HG03045 (cell line): ENCODE measurements around the gene IQUB.
"Not testable (repeated sequence)": the region's sequence is repeated elsewhere in the genome, so short reads cannot be mapped to it uniquely, and the experiment has no call there.

Experiments
- ATAC-seq: cut with Tn5 transposase; IDR thresholded peaks from one replicate; pipeline ENCODE4 v1.9.1; 2021; ENCODE audit warnings: mild to moderate bottlenecking, moderate library complexity; ENCODE audit not compliant: unreplicated experiment

Gene IQUB

DNA sequence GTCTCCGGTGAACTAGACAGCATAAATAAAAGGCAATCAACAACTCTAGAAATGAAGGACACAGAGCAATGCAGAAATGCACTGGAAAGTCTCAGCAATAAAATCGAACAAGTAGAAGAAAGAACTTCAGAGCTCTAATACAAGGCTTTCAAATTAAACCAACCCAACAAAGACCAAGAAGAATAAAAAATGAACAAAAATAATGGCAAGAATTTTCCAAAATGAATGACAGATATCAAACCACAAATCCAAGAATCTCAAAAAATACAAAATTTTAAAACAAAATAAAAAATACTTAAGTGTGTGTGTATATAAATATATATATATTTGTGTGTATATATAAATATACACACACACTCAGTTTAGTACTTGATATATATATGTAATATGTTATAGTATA lies 110.8 kb downstream of the IQUB start:
- no peak for ATAC-seq

DNA sequence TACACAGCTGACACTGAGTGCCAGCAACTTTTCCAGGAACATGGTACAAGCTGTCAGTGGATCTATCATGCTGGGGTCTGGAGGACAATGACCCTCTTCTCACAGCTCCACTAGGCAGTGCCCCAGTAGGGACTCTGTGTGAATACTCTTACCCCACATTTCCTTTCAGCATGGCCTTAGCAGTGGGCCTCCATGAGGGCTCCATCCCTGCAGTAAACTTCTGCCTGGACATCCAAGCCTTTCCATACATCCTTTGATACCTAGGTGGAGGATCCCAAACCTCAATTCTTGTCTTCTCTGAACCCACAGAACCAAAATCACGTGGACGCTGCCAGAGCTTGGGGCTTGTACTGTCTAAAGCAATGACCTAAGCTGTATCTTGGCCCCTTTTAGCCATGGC lies 116.8 kb downstream of the IQUB start:
- ATAC-seq: no peak

DNA sequence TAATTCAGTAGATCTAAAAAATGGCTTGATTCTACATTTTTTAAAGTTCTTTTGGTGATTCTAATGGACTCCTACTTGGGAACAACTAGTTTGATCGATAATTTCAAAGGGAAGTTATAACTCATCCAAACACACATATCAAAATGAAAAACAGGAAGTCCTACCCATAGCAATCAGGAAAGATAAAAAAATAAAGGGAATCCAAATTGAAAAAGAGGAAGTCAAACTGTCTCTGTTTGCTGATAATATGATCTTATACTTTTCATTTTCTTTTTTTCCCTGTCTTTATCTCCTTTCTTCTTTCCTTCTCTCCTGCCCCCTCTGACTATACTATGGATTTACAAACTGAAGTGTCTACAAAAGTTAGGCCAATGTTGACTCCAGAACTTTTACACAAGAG lies 118.8 kb downstream of the IQUB start:
- no peak for ATAC-seq

DNA sequence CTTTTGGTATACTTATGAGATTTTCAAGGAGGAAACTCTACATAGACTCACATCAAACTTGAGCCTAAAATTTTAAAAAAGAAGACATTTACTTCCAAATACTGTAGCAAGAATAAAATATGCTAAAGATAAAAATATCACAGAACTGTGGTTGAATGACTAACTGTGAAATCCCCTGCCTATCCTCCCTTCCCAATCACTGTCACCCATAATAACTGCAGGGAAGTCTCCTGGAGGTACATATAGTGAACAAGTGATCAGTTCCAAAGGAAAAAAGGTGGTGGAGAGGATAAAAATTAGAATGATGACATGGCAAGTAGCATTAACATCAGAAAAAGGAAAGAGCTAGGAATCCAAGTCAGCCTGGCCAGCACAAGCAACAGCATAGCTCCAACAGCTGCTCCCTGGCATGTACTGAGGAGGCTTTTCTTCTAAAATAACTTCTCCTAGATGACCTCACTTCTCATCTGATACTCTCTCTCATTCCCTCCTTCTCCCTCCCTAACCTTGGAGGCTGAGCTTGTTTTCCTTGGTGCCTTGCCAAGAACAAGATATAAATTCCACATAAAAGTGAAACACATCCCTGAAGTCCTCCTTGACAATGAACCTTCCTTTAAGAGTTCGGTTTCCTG lies 124.0 kb downstream of the IQUB start:
- no peak for ATAC-seq

DNA sequence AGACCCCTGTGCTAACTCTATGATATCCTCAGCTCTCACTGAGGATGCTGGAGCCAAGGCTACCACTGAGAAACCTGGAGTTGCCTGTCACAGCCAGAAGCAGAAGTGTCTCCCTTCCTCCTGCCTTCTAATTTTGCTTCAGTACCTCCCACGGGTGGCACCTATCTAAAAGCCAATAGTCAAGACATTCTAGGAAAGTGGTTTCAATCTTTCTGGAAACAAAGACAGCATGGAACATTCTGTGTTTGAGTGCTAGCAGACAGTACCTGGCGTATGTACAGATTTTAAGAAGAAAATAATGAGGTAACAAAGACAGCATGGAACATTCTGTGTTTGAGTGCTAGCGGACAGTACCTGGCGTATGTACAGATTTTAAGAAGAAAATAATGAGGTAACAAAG lies 126.4 kb downstream of the IQUB start:
- ATAC-seq: not testable (repeated sequence)
